Vagina (tissue), 2 donors: ENCODE measurements around the gene HMMR.

ENCODE experiments used
- CTCF ChIP-seq, 3 experiments: fragments of 450-650 bp in 2 of 3; fragments of 200-600 bp in 1 of 3; sonication (generic) in 1 of 3; IDR thresholded peaks; one replicate each; pipeline ENCODE4 v1.5.1; 2017 to 2019; ENCODE audit warnings: antibody characterized with exemption in 3 of 3, mild to moderate bottlenecking in 2 of 3, moderate library complexity in 2 of 3
- POLR2A ChIP-seq, 2 donors: fragments of 450-650 bp; IDR thresholded peaks; one replicate each; pipeline ENCODE4 v1.6.1; 2017; ENCODE audit warnings: antibody characterized with exemption in 2 of 2, mild to moderate bottlenecking in 2 of 2, moderate library complexity in 2 of 2
- POLR2AphosphoS5 ChIP-seq, 2 donors: sonication (generic); formaldehyde crosslinking; IDR thresholded peaks; one replicate each; pipeline ENCODE4 v1.9.0; 2017; ENCODE audit warnings: antibody characterized with exemption in 2 of 2, mild to moderate bottlenecking in 2 of 2, low read depth in 1 of 2; ENCODE audit not compliant: insufficient read depth in 1 of 2

GRCh38 chr5:163447191-163447590 lies 13.2 kb upstream of the HMMR start:
- TF ChIP-seq CTCF (IDR thresholded peaks at IDR 0.05) = no peak
- TF ChIP-seq POLR2AphosphoS5 (IDR thresholded peaks at IDR 0.05; ENCODE audit: insufficient read depth in 1 of 2, low read depth in 1 of 2) = no peak
- TF ChIP-seq POLR2A (IDR thresholded peaks at IDR 0.05) = no peak
